HL-60 (cell line): ENCODE results near the gene CLDN34.

Experiments used
- CTCF ChIP-seq: IDR thresholded peaks from one replicate; pipeline ENCODE4 v1.5.1; 2011; ENCODE audit warnings: low read length, control low read depth, inconsistent platforms; ENCODE audit not compliant: insufficient read depth
- REST ChIP-seq: IDR thresholded peaks from 2 replicates; pipeline ENCODE4 v1.6.1; 2012; ENCODE audit warnings: low read depth; ENCODE audit not compliant: insufficient replicate concordance

GRCh38 chrX:9927698-9928482, 39.3 kb upstream of the CLDN34 start:
- no peak for TF ChIP-seq CTCF
- no peak for TF ChIP-seq REST
